Esophagus (tissue), 2 donors: ENCODE data around the gene PCDHGA4. TPM values are rescaled to one million over a fixed set of nuclear protein-coding genes. Genes with fewer than 3 reads are reported as not detected.
"Not testable (repeated sequence)": the region's sequence is repeated elsewhere in the genome, so short reads cannot be mapped to it uniquely, and the experiment has no call there.

ENCODE experiments used
- H3K27ac ChIP-seq, 2 donors: one replicate each; pipeline ENCODE4 v1.5.1; 2013; ENCODE audit warnings: low read depth in 2 of 2, mild to moderate bottlenecking in 2 of 2, inconsistent platforms in 1 of 2, low read length in 1 of 2, moderate library complexity in 1 of 2
- H3K27me3 ChIP-seq, 2 donors: one replicate each; pipeline ENCODE4 v1.6.1; 2013; ENCODE audit warnings: low read length in 2 of 2, control low read depth in 1 of 2, mild to moderate bottlenecking in 1 of 2; ENCODE audit not compliant: insufficient read depth in 2 of 2, control insufficient read depth in 1 of 2
- H3K36me3 ChIP-seq, 2 donors: one replicate each; pipeline ENCODE4 v1.6.1; 2013; ENCODE audit warnings: low read length in 1 of 2; ENCODE audit not compliant: control insufficient read depth in 2 of 2, insufficient read depth in 2 of 2
- H3K4me1 ChIP-seq, 2 donors: one replicate each; pipeline ENCODE4 v1.6.1; 2013; ENCODE audit warnings: low read length in 1 of 2; ENCODE audit not compliant: control insufficient read depth in 2 of 2, insufficient read depth in 2 of 2
- H3K4me3 ChIP-seq, 2 donors: one replicate each; pipeline ENCODE4 v1.5.1; 2013; ENCODE audit warnings: low read length in 2 of 2, mild to moderate bottlenecking in 2 of 2, low read depth in 1 of 2, moderate library complexity in 1 of 2
- H3K9me3 ChIP-seq, 2 donors: one replicate each; pipeline ENCODE4 v1.6.1; 2013; ENCODE audit warnings: mild to moderate bottlenecking in 2 of 2, low read depth in 1 of 2, low read length in 1 of 2, moderate library complexity in 1 of 2; ENCODE audit not compliant: control insufficient read depth in 2 of 2, insufficient read depth in 1 of 2
- WGBS, 2 donors: extraction: QIAGEN DNeasy Blood & Tissue Kit; methylation state at CpG; one replicate each; pipeline ENCODE4 v1.1.7; 2013; 5-methylcytosine and 5-hydroxymethylcytosine counted together
- polyA plus RNA-seq, 2 donors: library from polyadenylated mRNA; stranded (reverse); fragments of 200-250 nt; gene quantifications; one replicate each; pipeline ENCODE4 v1.2.3, GENCODE V29; 2013
- donor health status: healthy with polysubstance abuse.
- donor health status: Bipolar disorder and iron deficiency.

Gene PCDHGA4
- polyA plus RNA-seq: under 1 TPM; 0.11 to 0.12 TPM

DNA sequence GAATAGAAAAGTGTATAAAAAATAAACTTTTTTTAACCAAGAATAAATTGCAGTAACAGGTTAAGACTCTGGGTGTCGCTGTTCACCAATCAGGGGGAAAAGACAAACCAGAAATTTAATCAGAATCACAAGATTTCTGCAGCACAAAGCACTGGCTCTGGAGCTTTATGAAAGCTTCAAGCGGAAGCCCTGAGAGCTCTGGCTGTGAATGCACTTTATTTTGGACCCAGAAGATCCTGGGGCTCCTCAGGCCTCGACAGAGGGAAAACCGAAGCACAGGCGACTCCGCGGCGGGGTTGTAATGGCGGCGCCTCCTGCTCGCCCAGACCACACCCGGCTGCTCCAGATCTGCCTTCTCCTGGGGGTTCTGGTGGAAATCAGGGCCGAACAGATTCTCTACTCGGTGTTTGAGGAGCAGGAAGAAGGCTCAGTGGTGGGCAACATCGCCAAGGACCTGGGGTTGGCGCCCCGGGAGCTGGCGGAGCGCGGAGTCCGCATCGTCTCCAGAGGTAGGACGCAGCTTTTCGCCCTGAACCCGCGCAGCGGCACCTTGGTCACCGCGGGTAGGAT, at the start of gene PCDHGA4:
TSS of gene PCDHGA4 (plus strand) at position 122 of the 570 bp plus-strand sequence. CDS start at position 209, 87 bp downstream.
- WGBS, 2 donors: 23 to 25% methylated on average over 29 of the region's 29 CpGs
- peaks cover 32 to 53% of the 10 kb centered on the region in 2 donors for H3K9me3 ChIP-seq
- H3K4me3 ChIP-seq: peak within 1 kb of the TSS in 1 of 2 donors; percentile 27
- H3K36me3 ChIP-seq: no peaks in the 10 kb centered on the region
- H3K27me3 ChIP-seq: peaks cover 0 to 3% of the 10 kb centered on the region in 2 donors
- H3K27ac ChIP-seq: no peak within 1 kb of the TSS
- H3K4me1 ChIP-seq: peaks cover 0 to 2% of the 10 kb centered on the region in 2 donors

DNA sequence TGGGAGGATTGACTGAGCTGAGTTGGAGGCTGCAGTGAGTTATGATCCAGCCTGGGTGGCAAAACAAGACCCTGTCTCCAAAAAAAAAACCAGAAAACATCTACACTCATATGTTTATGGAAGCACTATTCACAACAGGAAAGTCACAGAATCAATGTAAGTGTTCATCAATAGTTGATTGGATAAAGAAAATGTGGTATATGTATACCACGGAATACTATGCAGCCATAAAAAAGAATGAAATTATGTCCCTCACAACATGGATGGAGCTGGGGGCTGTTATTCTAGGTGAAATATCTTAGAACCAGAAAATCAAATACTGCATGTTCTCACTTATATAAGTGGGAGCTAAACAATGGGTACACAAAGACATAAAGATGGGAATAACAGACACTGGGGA, 48.2 kb upstream of the PCDHGA4 start:
- no peak overlapping the region for H3K27ac ChIP-seq
- H3K36me3 ChIP-seq: no peaks in the 10 kb centered on the region
- no peaks in the 10 kb centered on the region for H3K4me1 ChIP-seq
- H3K4me3 ChIP-seq: no peak overlapping the region
- no peaks in the 10 kb centered on the region for H3K27me3 ChIP-seq
- 96 to 97% methylated on average over 1 of the region's 1 CpG for WGBS, 2 donors
- peaks cover 15 to 36% of the 10 kb centered on the region in 2 donors for H3K9me3 ChIP-seq

DNA sequence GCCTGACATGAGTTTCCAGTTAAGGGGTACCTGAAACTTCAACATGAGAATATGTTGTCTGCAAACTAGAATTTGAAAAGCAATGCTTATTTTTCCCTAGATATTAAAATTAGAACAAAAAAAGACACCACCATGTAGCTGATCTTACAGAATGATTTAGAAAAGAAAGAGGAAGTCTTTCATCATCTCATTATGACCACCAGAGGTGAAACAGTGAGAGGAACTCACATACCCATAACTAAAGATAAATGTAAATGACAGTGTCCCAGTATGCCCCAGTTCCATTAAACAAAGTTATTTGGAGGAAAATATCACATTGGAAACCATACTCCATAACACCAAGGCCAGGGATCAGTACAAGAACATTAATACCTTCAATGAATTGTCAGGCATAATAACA, 41.1 kb upstream of the PCDHGA4 start:
- H3K9me3 ChIP-seq: peaks cover 13 to 15% of the 10 kb centered on the region in 2 donors
- no peak overlapping the region for H3K4me3 ChIP-seq
- no peaks in the 10 kb centered on the region for H3K27me3 ChIP-seq
- no peaks in the 10 kb centered on the region for H3K4me1 ChIP-seq
- H3K36me3 ChIP-seq: peaks cover 0 to 2% of the 10 kb centered on the region in 2 donors
- no peak overlapping the region for H3K27ac ChIP-seq

DNA sequence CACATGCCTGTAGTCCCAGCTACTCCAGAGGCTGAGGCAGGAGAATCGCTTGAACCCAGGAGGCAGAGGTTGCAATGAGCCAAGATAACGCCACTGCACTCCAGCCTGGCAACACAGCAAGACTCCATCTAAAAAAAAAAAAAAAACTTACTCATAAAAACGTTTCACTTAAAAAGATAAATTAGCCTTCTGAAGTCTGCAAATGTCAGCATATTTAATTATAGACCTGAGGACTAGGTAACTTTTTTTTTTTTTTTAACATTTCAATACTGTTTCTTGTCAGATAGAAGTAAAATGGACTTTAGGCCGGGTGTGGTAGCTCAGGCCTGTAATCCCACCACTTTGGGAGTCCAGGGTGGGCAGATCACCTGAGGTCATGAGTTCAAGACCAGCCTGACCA, 37.9 kb upstream of the PCDHGA4 start:
- H3K36me3 ChIP-seq, H3K27me3 ChIP-seq, H3K4me1 ChIP-seq, H3K4me3 ChIP-seq, H3K27ac ChIP-seq: not testable (repeated sequence)
- H3K9me3 ChIP-seq: peaks cover 20% of the 10 kb centered on the region in 2 donors
- WGBS, 2 donors: 86 to 94% methylated on average over 4 of the region's 4 CpGs

DNA sequence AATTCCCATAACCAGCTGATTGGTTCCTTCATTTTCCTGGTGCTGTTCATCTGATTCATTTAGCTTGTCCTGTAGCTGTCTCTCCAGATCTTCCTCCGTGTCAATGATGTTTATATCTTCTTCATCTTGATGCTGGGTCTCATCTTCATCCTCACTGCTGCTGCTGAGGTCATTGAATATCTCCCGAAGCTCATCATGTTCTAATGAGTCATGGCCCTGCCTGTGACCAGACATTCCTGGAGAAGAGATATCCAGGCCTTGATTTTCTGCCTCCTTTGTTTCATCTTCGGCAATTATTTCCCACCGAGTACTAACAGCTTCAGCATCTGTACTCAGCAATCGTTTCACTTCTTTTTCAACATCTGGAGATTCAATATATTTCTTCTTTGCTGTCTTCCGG, 35.6 kb upstream of the PCDHGA4 start:
- Histone ChIP-seq H3K9me3 (peaks cover 14 to 23% of the 10 kb centered on the region in 2 donors), H3K36me3 (peaks cover 4 to 5% of the 10 kb centered on the region in 2 donors), H3K4me3 (peak overlapping the region in 1 of 2 donors; percentile 77)

DNA sequence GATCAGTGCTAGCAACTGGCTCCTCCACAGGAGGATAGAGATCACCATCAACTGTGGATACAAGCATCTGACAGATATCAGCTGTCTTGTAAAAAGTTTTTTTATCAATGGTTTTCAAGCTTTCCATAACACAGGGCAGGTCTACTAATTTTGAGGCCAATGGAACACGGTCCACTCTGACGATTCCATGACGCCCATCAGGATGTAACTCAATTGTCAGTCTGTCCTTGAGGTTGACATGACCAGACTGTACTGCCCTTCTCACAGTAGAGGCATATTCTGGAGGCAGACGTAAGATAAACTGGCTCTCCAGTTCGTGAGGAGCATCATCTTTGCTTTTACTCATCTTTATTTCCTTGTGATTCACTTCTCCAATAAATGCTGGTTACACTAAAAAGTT, 35.1 kb upstream of the PCDHGA4 start:
- Histone ChIP-seq H3K27ac (no peak overlapping the region), H3K27me3 (no peaks in the 10 kb centered on the region), H3K4me1 (peaks cover 0 to 2% of the 10 kb centered on the region in 2 donors), H3K4me3 (peak overlapping the region in 1 of 2 donors; percentile 77), H3K9me3 (peaks cover 14 to 23% of the 10 kb centered on the region in 2 donors), H3K36me3 (peaks cover 4 to 5% of the 10 kb centered on the region in 2 donors)
- 75 to 77% methylated on average over 5 of the region's 5 CpGs for WGBS, 2 donors

More for the DNA sequence above, 35.6 kb upstream of the PCDHGA4 start:
- no peaks in the 10 kb centered on the region for H3K27me3 ChIP-seq
- WGBS, 2 donors: 98 to 99% methylated on average over 6 of the region's 6 CpGs
- H3K27ac ChIP-seq: no peak overlapping the region
- peaks cover 0 to 2% of the 10 kb centered on the region in 2 donors for H3K4me1 ChIP-seq

DNA sequence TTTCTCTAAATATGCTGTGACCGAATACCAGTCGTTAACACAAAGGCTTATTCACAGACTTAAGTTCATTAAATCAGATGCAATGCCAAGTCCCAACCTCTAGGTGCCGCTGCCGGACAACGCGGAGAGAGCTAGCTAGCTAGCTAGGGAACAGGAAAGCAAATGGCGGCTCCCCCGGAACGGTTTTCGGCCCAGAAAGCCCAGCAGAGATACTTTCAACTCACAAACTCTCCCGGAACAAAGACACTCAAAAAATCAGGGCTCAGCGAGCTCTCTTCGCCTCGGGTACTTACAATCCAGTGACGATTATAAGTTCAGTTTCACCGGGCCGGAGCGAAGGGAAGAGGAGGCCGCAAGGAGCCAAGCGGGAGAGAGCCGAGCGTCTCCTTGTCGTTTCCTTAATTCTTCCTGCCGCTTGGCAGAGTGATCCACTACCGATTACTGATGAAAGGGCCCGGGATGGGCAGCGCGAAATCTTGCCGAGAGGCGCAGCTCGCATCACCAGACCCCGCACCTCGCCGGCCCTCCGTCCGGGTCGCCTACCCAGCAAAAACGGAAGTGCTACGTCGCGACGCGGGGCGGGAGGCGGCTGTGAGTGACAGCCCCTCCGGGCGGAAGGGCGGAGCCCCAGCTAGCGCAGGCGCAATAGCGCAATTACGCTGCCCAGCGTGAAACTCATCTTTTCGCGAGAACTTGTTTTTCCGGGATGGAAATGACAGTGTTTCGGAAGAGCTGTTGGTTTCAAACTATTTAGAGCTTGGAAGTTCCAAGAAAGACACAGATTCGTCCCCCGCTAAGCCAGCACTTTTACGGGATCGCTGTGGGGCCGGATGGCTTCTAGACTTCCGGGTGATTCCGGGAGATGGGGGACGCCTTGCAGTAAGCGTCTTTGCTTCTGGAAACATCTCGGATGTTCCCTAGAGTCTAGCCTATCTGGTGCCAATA, 34.3 kb upstream of the PCDHGA4 start, which contains the start of gene TAF7:
TSS of gene TAF7 (minus strand) at position 560 of the 945 bp plus-strand sequence. CDS start 740 bp downstream, outside the sequence.
- Histone ChIP-seq H3K4me3 (peak within 1 kb of the TSS; percentile 74 to 77), H3K36me3 (peaks cover 4 to 5% of the 10 kb centered on the region in 2 donors), H3K4me1 (peaks cover 0 to 2% of the 10 kb centered on the region in 2 donors), H3K27ac (peak within 1 kb of the TSS; percentile 93 to 95), H3K27me3 (no peaks in the 10 kb centered on the region), H3K9me3 (peaks cover 10 to 20% of the 10 kb centered on the region in 2 donors)
- 2% methylated on average over 67 of the region's 67 CpGs for WGBS, 2 donors

DNA sequence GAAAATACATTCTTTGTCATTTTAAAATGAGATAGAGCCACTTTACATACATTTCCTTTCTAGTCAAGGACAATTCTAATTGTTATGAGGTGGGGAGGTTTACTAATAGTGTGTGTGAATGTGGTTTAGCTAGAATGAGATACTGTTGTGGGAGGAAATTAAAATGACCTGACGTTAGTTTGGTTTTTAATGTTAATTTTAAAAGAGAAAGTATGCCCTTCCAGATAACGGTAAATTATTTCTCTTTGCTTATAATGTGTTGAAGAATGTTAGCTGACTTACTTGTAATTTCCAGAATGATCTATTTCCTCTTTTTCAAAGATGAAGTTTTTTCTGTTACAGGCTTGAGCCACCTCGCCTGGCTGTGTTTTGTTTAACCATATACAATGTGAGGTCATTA, 32.6 kb upstream of the PCDHGA4 start:
- Histone ChIP-seq H3K27ac (no peak overlapping the region), H3K9me3 (peaks cover 10 to 21% of the 10 kb centered on the region in 2 donors), H3K4me3 (no peak overlapping the region), H3K27me3 (no peaks in the 10 kb centered on the region), H3K4me1 (peaks cover 0 to 2% of the 10 kb centered on the region in 2 donors), H3K36me3 (peaks cover 4 to 5% of the 10 kb centered on the region in 2 donors)
- 85% methylated on average over 3 of the region's 3 CpGs for WGBS, 2 donors

DNA sequence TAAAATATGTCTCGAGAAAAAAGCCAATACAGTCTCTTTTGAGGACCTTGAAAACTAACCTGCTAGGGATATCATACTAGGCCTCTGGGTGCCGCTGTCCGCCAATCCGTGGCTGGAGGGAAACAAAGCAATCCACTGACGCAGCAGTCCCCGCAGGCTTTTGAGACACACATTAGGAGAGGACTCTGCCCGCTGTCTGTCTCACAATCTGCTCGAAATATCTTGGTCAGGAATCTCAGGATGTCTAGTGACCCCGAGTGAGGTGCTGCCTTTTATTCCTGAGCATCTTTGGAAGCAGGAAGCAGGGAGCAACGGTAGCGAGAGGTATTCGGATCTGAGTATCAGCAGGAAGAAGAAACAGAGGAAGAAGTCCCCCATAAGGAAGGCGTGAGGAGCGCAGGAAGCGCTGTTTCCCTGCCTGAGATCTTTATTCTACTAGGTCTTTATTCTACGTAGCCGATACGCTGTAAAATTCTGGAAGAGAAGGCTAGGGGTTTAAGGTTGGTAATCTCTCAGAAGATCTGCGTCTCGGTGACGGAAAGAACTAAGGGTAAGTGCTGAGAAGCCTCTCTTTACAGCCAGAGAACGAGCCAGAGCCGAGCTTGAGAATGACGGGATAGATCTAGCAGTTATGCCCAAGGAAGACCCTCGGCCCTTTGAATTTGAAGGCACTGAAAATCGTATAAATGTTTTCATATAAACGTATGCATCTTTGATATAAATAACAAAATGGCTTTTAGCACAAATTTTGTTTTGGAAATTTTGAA, 28.6 kb upstream of the PCDHGA4 start:
- 16% methylated on average over 27 of the region's 27 CpGs for WGBS, 2 donors
- Histone ChIP-seq H3K4me1 (no peaks in the 10 kb centered on the region), H3K9me3 (peaks cover 5 to 26% of the 10 kb centered on the region in 2 donors), H3K27ac (no peak overlapping the region), H3K4me3 (peak overlapping the region; percentile 35 to 44), H3K36me3 (no peaks in the 10 kb centered on the region), H3K27me3 (no peaks in the 10 kb centered on the region)
